Measurements from ENCODE around the gene IL36A.

The IL36A gene

GRCh38 chr2:113009622-113010021 is 4.4 kb downstream of the IL36A start:
- DNase-seq = no peak

- DNase-seq = no peak
These were observed 4.8 kb downstream of the IL36A start for GRCh38 chr2:113010088-113010487.

- DNase-seq = no peak
These were observed 5.8 kb downstream of the IL36A start for GRCh38 chr2:113011108-113011507.

GRCh38 chr2:113012436-113013335 is 7.4 kb downstream of the IL36A start:
- DNase-seq = no peak

DNA sequence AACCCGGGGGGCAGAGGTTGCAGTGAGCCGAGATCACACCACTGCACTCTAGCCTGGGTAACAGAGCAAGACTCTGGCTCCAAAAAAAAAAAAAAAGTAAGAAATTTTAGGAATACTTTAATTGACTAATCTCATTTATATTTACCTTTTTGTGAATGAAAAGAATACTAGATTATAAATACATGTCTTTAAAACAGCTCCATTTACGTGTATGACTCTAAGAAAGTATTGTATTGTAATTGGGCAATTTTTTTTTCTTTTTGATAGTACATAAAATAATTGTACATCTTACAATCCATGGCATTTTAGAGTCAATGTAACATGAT is 8.0 kb downstream of the IL36A start:
- DNase-seq = no peak

GRCh38 chr2:113014067-113014466 is 8.8 kb downstream of the IL36A start:
- DNase-seq = no peak

DNA sequence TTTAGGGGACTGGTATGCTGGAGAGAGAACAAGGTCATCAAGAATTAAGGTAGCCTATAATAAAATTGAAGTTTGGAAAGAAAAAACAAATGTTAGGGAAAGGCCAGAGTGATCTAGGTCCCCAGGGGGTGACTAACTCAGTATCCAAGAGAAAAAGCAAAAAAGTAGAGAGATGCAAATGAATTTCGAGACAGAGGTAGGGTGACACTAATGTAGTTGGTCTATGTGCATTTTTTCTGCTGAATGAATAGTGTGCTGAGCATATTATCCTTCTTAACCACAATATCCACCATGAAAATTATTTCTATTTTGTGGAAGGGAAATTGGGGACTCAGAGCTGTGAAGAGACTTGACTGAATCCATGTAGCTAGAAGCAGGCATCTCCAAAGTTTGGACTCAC is 9.8 kb downstream of the IL36A start:
- no peak for DNase-seq

- DNase-seq = no peak
These were observed 10.4 kb downstream of the IL36A start for GRCh38 chr2:113015655-113016054.

GRCh38 chr2:113018509-113018908 is 13.2 kb downstream of the IL36A start:
- DNase-seq = no peak

DNA sequence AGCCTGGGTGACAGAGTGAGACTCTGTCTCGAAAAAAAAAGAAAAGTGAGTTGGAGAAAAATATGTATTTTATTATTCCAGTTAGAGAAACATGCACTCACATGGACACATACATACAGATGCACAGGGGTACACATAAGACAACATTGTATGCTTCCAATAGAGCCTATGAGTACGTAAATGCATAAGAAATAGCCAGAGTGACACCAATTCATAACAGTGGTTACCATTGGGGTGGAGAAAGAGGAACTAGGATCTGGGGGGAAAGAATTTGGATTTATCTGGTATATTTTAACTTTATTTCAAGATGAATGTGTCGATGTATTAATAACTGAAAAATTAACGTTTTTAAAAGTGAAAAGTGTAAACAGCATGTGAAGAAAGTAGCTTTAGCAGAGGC is 16.1 kb downstream of the IL36A start:
- DNase-seq = no peak

- DNase-seq = no peak
These were observed 19.5 kb downstream of the IL36A start for GRCh38 chr2:113024764-113025163.

- no peak for DNase-seq
These were observed 20.5 kb downstream of the IL36A start for GRCh38 chr2:113025737-113026136.

- DNase-seq = no peak
These were observed 22.4 kb downstream of the IL36A start for GRCh38 chr2:113027691-113028090.

DNA sequence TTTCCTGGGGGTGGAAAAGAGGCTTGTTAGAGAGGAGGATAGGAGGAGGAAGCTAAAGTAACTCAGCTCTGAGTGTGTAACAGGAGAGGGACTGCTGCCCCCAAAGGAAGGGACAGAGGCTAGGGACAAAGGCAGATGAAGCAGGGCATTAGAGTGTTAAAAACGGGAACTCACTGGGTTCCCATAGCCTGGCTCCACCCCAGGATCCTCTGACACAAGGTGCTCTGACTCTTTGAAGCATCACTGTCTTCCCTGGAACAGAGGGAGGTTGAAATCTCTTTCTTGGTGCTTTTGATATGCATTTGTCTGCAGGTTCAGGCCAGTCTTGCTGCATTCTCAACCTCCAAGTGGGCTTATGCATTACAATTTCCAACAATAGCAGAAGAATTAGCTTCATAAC is 22.9 kb downstream of the IL36A start:
- no peak for DNase-seq

GRCh38 chr2:113032737-113033136 is 27.5 kb downstream of the IL36A start:
- no peak for DNase-seq

- no peak for DNase-seq
These were observed 28.8 kb downstream of the IL36A start for GRCh38 chr2:113034016-113034415.

DNA sequence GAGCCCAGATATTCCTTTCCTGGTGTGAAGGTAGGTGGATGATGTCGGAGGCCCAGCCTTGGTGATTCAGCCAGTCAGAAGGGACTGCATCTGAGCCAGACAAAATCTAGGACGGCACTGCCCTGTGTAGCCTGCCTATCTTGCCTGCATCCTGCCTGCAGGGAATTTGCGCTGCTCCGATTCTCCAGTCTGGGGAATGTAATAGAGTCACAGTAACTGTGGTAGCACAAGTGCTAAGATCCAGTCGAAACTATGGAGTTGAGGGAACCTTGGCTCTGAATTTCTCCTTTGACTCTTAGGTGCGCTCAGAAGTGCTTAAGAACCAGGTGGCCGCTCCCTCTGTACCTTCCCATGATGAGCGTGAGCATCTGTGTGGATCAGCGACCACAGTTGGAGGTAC is 31.5 kb downstream of the IL36A start:
- no peak for DNase-seq

DNA sequence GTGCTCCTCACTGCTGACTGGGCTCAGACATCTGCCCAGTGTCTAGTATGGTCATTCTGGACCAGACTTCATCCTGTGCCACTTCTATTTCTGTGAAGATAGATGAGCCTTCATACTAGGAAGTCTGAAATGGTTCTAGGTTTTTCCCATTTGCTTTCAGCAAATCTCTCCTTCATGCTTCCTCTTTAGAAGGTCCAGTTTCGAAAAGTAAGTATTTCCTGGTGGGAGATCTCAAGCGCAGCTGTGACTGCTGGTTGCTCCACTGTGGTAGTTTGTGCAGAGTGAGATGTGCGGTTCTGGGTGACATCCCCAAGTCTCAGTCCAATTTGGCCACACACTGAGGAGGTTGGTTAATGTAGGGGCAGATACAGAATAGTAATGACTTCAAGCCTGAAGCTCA is 33.0 kb downstream of the IL36A start:
- no peak for DNase-seq

- DNase-seq = no peak
These were observed 33.9 kb downstream of the IL36A start for GRCh38 chr2:113039158-113039557.

DNA sequence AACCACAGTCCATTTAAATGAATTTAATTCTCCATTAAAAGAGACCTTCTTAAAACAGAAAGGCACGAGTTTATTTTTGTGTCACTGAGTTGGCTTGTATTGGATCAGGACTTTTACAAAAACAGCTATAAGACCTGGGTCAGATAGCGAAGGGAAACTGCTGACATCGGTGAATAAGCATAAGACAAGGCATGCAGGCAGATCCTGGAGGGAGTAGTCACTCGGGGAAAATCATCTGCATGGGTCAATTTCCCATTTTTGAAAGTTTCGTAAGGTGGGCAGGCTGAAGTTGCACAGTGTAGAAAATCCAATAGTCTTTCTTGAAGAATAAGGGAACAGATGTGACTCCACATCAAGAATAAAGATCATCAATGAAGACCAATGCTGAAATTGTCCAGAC is 34.5 kb downstream of the IL36A start:
- DNase-seq = no peak

DNA sequence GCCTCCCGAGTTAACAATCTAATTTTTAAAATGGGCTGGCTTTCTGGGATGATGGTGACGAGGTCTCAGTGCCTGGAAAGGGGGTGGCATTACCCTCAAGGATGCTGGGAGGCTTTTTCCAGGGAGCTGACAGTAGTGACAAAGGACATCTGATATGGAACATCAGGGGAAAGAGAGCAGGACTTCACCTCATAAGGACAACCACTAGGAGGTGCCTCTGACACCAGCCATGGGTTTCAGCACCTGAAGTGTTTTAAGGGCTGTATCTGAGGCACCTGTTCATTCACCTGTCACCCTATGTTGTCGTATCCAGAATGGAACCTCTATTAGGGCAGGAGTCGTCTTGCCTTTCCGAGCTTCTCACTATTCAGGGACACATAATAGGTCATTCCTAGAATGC is 36.6 kb downstream of the IL36A start:
- no peak for DNase-seq

DNA sequence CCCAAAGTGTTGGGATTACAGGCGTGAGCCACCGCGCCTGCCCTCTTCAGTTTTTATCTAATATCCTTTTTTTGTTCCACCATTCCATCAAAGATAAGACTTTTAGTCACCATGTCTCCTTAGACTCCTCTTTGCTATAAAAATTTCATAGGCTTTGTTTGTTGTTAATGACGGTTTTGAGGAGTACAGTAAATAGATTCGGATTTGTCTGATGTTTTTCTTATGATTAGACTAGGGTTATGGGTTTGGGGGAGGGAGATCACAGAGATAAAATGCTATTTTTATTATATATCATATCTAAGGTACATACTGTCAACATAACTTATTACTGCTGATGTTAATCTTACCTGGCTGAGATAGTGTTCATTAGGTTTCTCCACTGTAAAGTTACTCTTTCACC is 41.2 kb downstream of the IL36A start:
- no peak for DNase-seq

DNA sequence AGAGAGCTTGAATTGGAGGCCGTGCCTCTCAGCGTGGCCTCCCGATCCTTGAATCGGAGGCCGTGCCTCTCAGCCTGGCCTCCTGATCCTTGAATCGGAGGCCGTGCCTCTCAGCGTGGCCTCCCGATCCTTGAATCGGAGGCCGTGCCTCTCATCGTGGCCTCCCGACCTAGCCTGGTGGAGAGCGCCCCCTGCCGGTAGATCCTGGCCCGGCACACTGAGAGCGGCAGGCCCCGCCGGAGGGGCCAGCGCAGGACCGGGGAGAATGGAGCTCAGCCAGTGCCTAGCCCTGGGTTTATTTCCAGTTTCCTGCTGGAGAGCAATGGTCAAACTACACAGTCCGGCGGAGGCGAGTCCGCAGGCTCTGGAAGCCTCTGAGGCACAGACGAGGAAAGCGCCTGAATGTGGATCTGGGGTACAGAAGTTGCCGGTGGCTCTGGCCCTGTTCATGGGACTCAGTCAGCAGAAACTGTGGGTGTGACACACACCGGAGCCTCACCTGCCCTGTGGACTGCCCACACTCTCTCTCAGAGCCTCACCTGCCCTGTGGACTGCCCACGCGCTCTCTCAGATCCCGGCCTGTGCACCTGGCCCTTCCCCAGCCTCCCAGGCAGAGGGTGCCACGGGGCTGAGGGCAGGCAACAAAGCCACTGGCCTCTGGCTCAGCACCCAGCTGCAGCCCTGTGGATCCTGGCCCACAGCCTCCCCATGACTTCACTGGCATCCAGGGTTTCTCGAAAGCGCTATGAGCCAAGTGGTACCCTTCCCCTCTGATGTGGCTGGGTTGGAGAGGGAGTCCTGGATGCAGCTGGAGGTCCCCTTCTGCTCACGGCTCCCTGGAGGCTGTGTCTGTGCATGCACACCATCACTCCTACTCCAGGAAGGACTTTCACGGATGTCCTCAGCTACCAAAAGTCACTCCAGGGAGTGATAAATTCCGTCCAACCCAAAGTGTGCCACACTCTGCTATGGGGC is 45.9 kb downstream of the IL36A start:
- DNase-seq = no peak

DNA sequence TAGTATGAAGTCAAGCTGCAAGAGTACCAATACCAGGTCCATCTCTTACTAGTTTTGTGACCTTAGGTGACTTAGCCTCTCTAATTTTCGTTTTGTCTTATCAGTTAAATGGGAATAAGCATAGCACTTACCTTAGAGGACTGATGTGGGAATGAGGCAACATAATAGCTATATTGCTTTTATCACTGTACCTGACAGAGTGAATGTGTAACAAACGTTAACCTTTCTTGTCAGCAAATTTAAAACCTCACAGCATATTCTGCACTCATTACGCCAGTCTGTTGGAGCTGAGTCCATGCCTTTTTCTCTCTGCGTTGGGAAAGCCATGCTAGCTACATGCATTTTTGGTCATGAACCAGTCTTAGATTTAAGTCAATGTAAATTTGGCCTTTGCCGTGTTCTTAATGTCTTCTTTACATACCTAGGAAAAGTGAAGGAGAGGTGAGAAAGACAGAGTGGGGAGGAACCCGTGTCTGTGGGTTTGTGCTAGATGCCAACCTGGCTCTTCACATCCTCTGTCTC is 47.2 kb downstream of the IL36A start, which contains the start of gene IL36B:
TSS of gene IL36B (minus strand) at position 472 of the 522 bp plus-strand sequence.
- DNase-seq = no peak

All from NCI-H2029 (cell line).